SH-SY5Y (cell line): Measurements from ENCODE around the gene NEO1.

Source experiments
- GATA2 ChIP-seq: IDR thresholded peaks from 2 replicates; pipeline ENCODE4 v1.6.1; 2011; ENCODE audit warnings: mild to moderate bottlenecking, low read depth, low read length
- GATA3 ChIP-seq: IDR thresholded peaks from 2 replicates; pipeline ENCODE4 v1.6.1; 2011; ENCODE audit warnings: low read depth, mild to moderate bottlenecking, low read length, moderate library complexity

- TF ChIP-seq GATA3 (no peak), GATA2 (no peak)
Observed at GRCh38 chr15:73165844-73166243, 113.6 kb downstream of the NEO1 start.
